OCI-LY7 (cell line): Measurements from ENCODE around the gene DMAC2. TPM values are rescaled to one million over a fixed set of nuclear protein-coding genes. Genes with fewer than 3 reads are reported as not detected.

Experiments used
- BruUV-seq: library from RNA; stranded (reverse); fragments of 400-500 nt; replicated peaks from 2 replicates; lab custom pipeline; 2021; lab: Mats Ljungman, UMichigan
- CTCF ChIA-PET: fragments of 300-600 bp; sonication (Branson Sonifier 250); formaldehyde crosslinking; loops from one replicate; lab custom pipeline; 2022; ENCODE audit warnings: antibody characterized with exemption; ENCODE audit not compliant: unreplicated experiment; lab: Charles Lee
- POLR2A ChIA-PET: fragments of 300-600 bp; sonication (Branson Sonifier 250); formaldehyde crosslinking; loops from one replicate; lab custom pipeline; 2022; ENCODE audit warnings: antibody characterized with exemption; lab: Charles Lee
- DNase-seq: peaks from one replicate; pipeline ENCODE4 v3.0.0-alpha.2; 2015; ENCODE audit warnings: low spot score
- H2AFZ ChIP-seq: fragments of 200-600 bp; sonication (generic), shearing (Covaris generic); 2 replicates; pipeline ENCODE4 v1.6.1; 2014; ENCODE audit warnings: mild to moderate bottlenecking, antibody characterized with exemption, low read length, moderate library complexity
- H3K27ac ChIP-seq: fragments of 200-600 bp; sonication (generic); 2 replicates; pipeline ENCODE4 v1.5.1; 2014; ENCODE audit warnings: mixed run types, low read depth, mild to moderate bottlenecking, moderate library complexity, low read length, inconsistent platforms; ENCODE audit not compliant: poor library complexity, severe bottlenecking
- H3K36me3 ChIP-seq: fragments of 200-600 bp; sonication (generic); 2 replicates; pipeline ENCODE4 v1.6.1; 2014; ENCODE audit warnings: mild to moderate bottlenecking, antibody characterized with exemption, low read length, moderate library complexity, mixed read lengths; ENCODE audit not compliant: insufficient read depth
- H3K4me1 ChIP-seq: fragments of 200-600 bp; sonication (generic); 2 replicates; pipeline ENCODE4 v1.5.1; 2014; ENCODE audit warnings: mild to moderate bottlenecking, low read length; ENCODE audit not compliant: insufficient read depth, poor library complexity, severe bottlenecking
- H3K4me2 ChIP-seq: fragments of 200-600 bp; sonication (generic); 2 replicates; pipeline ENCODE4 v1.6.1; 2014; ENCODE audit warnings: mild to moderate bottlenecking, low read length
- H3K4me3 ChIP-seq: fragments of 200-600 bp; sonication (generic); 2 replicates; pipeline ENCODE4 v1.5.1; 2014; ENCODE audit warnings: mild to moderate bottlenecking, low read depth, low read length; ENCODE audit not compliant: poor library complexity, severe bottlenecking
- H3K79me2 ChIP-seq: fragments of 200-600 bp; sonication (generic); 2 replicates; pipeline ENCODE4 v1.6.1; 2016; ENCODE audit warnings: low read depth, mild to moderate bottlenecking, low read length, moderate library complexity, mixed read lengths; ENCODE audit not compliant: insufficient read depth
- H3K9me2 ChIP-seq: fragments of 200-600 bp; sonication (generic); 2 replicates; pipeline ENCODE4 v1.6.1; 2016; ENCODE audit warnings: mild to moderate bottlenecking, low read length, mixed read lengths; ENCODE audit not compliant: insufficient read depth
- H3K9me3 ChIP-seq: fragments of 200-600 bp; sonication (generic); 2 replicates; pipeline ENCODE4 v1.6.1; 2014; ENCODE audit warnings: mild to moderate bottlenecking, mixed run types, low read length, mixed read lengths
- H4K20me1 ChIP-seq: fragments of 200-600 bp; sonication (generic); 2 replicates; pipeline ENCODE4 v1.6.1; 2014; ENCODE audit warnings: mild to moderate bottlenecking, antibody characterized with exemption, low read length, moderate library complexity, mixed read lengths; ENCODE audit not compliant: insufficient read depth
- CTCF ChIP-seq: fragments of 200-600 bp; sonication (generic); conservative IDR thresholded peaks from 2 replicates; pipeline ENCODE4 v1.5.1; 2014; ENCODE audit warnings: mild to moderate bottlenecking, antibody characterized with exemption, low read length, moderate library complexity, mixed read lengths
- EZH2phosphoT487 ChIP-seq: fragments of 200-600 bp; sonication (generic); IDR thresholded peaks from 2 replicates; pipeline ENCODE4 v1.6.1; 2018; ENCODE audit warnings: low read depth, borderline replicate concordance, mild to moderate bottlenecking, mixed run types, antibody characterized with exemption, low read length, moderate library complexity, mixed read lengths
- intact Hi-C: fragments of 100-400 bp; cut with micrococcal nuclease; formaldehyde crosslinking; loops from one replicate; pipeline ENCODE4 v1.10.0; 2022; ENCODE audit not compliant: unreplicated experiment
- total RNA-seq, 2 experiments: library from RNA; depleted of rRNA in 1 of 2; stranded (reverse); fragments of >200 nt in 1 of 2; shearing (Covaris generic) in 1 of 2; gene quantifications; 2 replicates each; pipeline ENCODE4 v1.2.3, GENCODE V29; 2014 to 2022

DMAC2 gene
- total RNA-seq, 2 experiments from 2014 or later = 30.6 to 41.6 TPM

- H3K9me2 ChIP-seq = no peaks in the 10 kb centered on the region
- peaks cover 10% of the 10 kb centered on the region; the same call in 1 of the 2 replicates for H3K36me3 ChIP-seq
- TF ChIP-seq CTCF (no peak), EZH2phosphoT487 (no peak)
- intact Hi-C loops = no loop called here
- ChIA-PET POLR2A (no interaction called here), CTCF (no interaction called here)
- no peaks in the 10 kb centered on the region for H3K9me3 ChIP-seq
- no peak overlapping the region for H2AFZ ChIP-seq
- no peak for DNase-seq
- H3K4me2 ChIP-seq = no peak overlapping the region
- BruUV-seq = no TSS peak
- H4K20me1 ChIP-seq = no peaks in the 10 kb centered on the region
- H3K79me2 ChIP-seq = no peaks in the 10 kb centered on the region
- H3K4me3 ChIP-seq = no peak overlapping the region
- H3K27ac ChIP-seq = no peak overlapping the region
- no peaks in the 10 kb centered on the region for H3K4me1 ChIP-seq
Observed at GRCh38 chr19:41425174-41426115, 14.3 kb downstream of the DMAC2 start.

GRCh38 chr19:41424335-41425173 lies 15.2 kb downstream of the DMAC2 start:
- Histone ChIP-seq H3K36me3 (peaks cover 19% of the 10 kb centered on the region), H3K4me2 (no peak overlapping the region)

More at GRCh38 chr19:41424335-41425173, 15.2 kb downstream of the DMAC2 start:
- Histone ChIP-seq H3K27ac (no peak overlapping the region), H3K4me3 (no peak overlapping the region), H3K9me2 (no peaks in the 10 kb centered on the region), H3K9me3 (no peaks in the 10 kb centered on the region), H2AFZ (no peak overlapping the region), H4K20me1 (no peaks in the 10 kb centered on the region), H3K4me1 (no peaks in the 10 kb centered on the region), H3K79me2 (no peaks in the 10 kb centered on the region)
- no TSS peak for BruUV-seq
- intact Hi-C loops = no loop called here
- ChIA-PET POLR2A (interaction anchor here (0.6 kb wide), 1 partner anchor 15 kb away, joined by 3 read pairs; no protein-coding TSS in a partner anchor), CTCF (no interaction called here)
- no peak for DNase-seq
- TF ChIP-seq CTCF (no peak), EZH2phosphoT487 (no peak)
